ENCODE data around the gene PLK5.
"Not testable (repeated sequence)": the region's sequence is repeated elsewhere in the genome, so short reads cannot be mapped to it uniquely, and the experiment has no call there.

Gene PLK5, protein sequence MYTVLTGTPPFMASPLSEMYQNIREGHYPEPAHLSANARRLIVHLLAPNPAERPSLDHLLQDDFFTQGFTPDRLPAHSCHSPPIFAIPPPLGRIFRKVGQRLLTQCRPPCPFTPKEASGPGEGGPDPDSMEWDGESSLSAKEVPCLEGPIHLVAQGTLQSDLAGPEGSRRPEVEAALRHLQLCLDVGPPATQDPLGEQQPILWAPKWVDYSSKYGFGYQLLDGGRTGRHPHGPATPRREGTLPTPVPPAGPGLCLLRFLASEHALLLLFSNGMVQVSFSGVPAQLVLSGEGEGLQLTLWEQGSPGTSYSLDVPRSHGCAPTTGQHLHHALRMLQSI

DNA sequence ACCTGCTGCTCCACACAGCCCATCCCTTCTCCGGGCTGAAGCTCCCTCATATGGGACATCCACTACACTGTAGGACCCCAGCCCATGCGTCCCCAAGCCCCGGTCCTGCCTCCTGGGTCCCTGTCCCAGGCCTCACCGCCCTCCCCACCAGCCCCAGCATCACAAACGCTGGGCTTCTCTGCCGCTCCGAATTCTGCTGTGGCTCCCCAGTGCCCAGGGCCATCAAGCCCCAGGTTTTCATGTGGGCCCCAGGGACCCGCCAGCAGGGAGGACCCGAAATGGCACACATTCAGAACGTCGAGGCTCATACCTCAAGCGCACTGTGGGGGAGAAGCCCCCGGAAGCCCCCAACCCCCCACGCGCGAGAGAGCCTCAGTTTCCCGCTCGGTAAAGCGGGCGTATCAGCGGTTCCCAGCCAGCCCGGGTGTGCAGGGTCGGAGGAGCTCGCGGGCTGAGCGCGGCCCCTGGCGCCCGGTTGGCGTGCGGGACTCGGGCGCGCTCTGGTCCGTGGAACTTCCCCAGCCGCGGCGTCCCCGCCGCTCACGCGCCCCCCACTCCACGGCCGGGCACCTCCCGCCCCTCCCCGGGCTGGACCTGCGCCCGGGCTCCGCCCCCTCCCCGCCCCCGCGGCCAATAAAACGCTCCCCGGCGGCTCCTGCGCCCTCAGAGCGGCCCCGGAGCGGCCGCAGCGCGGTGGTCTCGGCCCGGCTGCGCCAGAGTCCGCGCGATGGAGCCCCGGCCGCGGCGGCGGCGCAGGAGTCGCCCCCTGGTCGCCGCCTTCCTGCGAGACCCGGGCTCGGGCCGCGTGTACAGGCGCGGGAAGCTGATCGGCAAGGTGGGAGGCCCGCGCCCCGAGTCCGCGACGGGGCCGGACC, at the start of gene PLK5:
Gene PLK5, plus strand, starts transcription at position 666 of the 875 bp plus-strand sequence. CDS start 2,920 bp downstream, outside the sequence.
- H4K20me1 ChIP-seq (ENCODE audit: insufficient read depth, low read length) = no peaks in the 10 kb centered on the region
- TF ChIP-seq EZH2 (IDR thresholded peaks at IDR 0.05; ENCODE audit: borderline replicate concordance, low read length) = no peak
- TF ChIP-seq, protein P1, sequence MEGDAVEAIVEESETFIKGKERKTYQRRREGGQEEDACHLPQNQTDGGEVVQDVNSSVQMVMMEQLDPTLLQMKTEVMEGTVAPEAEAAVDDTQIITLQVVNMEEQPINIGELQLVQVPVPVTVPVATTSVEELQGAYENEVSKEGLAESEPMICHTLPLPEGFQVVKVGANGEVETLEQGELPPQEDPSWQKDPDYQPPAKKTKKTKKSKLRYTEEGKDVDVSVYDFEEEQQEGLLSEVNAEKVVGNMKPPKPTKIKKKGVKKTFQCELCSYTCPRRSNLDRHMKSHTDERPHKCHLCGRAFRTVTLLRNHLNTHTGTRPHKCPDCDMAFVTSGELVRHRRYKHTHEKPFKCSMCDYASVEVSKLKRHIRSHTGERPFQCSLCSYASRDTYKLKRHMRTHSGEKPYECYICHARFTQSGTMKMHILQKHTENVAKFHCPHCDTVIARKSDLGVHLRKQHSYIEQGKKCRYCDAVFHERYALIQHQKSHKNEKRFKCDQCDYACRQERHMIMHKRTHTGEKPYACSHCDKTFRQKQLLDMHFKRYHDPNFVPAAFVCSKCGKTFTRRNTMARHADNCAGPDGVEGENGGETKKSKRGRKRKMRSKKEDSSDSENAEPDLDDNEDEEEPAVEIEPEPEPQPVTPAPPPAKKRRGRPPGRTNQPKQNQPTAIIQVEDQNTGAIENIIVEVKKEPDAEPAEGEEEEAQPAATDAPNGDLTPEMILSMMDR (IDR thresholded peaks at IDR 0.05; ENCODE audit: low read length) = no peak
- H3K4me3 ChIP-seq (ENCODE audit: low read depth, low read length, poor library complexity, severe bottlenecking) = no peak within 1 kb of the TSS
- no peak within 1 kb of the TSS for H3K9ac ChIP-seq (ENCODE audit: low read length)
- H3K9me2 ChIP-seq (ENCODE audit: low read depth, low read length) = no peaks in the 10 kb centered on the region
- no peaks in the 10 kb centered on the region for H3F3A ChIP-seq (ENCODE audit: insufficient read depth, low read length)
- H3K79me2 ChIP-seq (ENCODE audit: insufficient read depth, low read length) = no peaks in the 10 kb centered on the region
- H3K36me3 ChIP-seq (ENCODE audit: insufficient read depth, low read length) = no peaks in the 10 kb centered on the region
- H3K27me3 ChIP-seq (ENCODE audit: insufficient read depth, low read length) = no peaks in the 10 kb centered on the region; the same call in 1 of the 2 replicates
- H3K4me1 ChIP-seq (ENCODE audit: insufficient read depth, low read length, severe bottlenecking) = no peaks in the 10 kb centered on the region
- H3K4me2 ChIP-seq (ENCODE audit: low read length) = no peak within 1 kb of the TSS
- no peaks in the 10 kb centered on the region for H3K9me3 ChIP-seq (ENCODE audit: low read length)
- H2AFZ ChIP-seq (ENCODE audit: low read length) = no peak within 1 kb of the TSS
- H3K27ac ChIP-seq (ENCODE audit: low read depth, low read length, poor library complexity, severe bottlenecking) = no peak within 1 kb of the TSS

DNA sequence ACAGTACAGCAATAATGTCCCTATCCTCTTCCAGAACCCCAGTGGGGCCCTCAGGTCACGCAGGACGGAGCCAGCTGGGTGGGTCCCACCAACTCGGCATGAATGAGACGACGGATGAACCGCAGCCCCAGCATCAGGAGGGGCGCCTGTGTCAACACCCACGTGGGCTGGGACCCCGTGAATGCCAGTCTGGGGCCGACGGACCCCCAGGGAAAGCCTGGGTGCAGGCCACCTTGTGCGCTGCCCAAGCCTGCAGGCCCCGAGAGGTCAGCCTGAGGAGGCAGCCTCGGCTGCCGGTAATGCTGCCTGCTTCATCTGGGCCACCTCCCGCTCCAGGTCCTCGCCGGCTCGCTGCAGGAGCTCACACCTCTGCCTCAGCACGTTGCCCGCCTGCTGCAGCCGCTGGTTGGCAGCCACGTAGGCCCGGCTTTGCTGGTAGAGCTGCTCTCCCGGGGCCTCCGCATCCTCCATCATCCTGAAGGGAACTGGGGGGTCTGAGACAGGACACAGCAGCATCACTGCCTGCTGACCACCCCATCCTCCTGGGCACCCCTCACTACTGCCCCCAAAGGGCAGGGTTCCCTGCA, 49.0 kb upstream of the PLK5 start:
- peaks cover 18% of the 10 kb centered on the region for H3K36me3 ChIP-seq (ENCODE audit: insufficient read depth, low read length)
- H2AFZ ChIP-seq (ENCODE audit: low read length) = no peak overlapping the region
- peaks cover 18% of the 10 kb centered on the region; the same call in 1 of the 2 replicates for H3K27me3 ChIP-seq (ENCODE audit: insufficient read depth, low read length)
- H3F3A ChIP-seq (ENCODE audit: insufficient read depth, low read length) = no peaks in the 10 kb centered on the region
- H3K4me1 ChIP-seq (ENCODE audit: insufficient read depth, low read length, severe bottlenecking) = peaks cover 26% of the 10 kb centered on the region
- H3K9me3 ChIP-seq (ENCODE audit: low read length) = no peaks in the 10 kb centered on the region
- H3K9me2 ChIP-seq (ENCODE audit: low read depth, low read length) = no peaks in the 10 kb centered on the region
- no peaks in the 10 kb centered on the region for H3K79me2 ChIP-seq (ENCODE audit: insufficient read depth, low read length)
- no peak overlapping the region for H3K4me3 ChIP-seq (ENCODE audit: low read depth, low read length, poor library complexity, severe bottlenecking)
- no peak overlapping the region for H3K4me2 ChIP-seq (ENCODE audit: low read length)
- TF ChIP-seq EZH2 (IDR thresholded peaks at IDR 0.05; ENCODE audit: borderline replicate concordance, low read length) = no peak
- TF ChIP-seq, protein P1 (IDR thresholded peaks at IDR 0.05; ENCODE audit: low read length) = no peak
- H3K9ac ChIP-seq (ENCODE audit: low read length) = no peak overlapping the region
- no peaks in the 10 kb centered on the region for H4K20me1 ChIP-seq (ENCODE audit: insufficient read depth, low read length)
- no peak overlapping the region for H3K27ac ChIP-seq (ENCODE audit: low read depth, low read length, poor library complexity, severe bottlenecking)

DNA sequence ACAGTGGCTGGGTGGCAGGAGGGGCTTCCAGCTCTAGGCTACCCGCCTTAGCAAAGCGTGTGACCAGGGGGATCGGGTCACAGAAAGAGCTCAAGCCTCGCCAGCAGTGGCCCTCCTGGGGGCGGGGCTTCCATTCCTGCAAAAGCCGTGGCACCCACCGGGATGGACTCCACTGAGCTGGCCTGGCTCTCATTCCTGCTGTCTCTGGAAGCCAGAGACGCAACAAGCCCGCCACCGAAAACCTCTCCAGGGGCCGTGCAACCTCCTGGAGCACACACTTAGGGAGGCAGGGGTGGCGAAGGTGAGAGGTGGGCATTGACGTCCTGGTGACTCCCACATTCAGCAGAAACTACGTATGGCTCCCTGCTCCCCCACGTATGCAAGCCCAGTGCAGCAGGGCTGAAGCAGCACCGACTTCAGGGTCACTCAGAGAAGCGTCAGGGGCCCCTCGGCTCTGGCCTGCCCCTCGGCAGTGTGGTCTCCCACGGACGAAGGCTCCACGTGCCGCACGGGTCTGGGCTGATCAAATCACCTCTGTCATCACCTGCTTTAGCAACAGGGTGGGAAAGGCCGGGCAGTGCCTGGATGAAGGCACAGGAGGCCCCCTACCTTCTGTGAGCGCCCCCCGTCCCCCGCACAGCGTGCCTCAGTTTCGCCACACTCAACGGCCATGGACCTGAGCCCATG, 48.0 kb upstream of the PLK5 start:
- Histone ChIP-seq H3K79me2 (ENCODE audit: insufficient read depth, low read length) (no peaks in the 10 kb centered on the region), H4K20me1 (ENCODE audit: insufficient read depth, low read length) (no peaks in the 10 kb centered on the region), H3K27ac (ENCODE audit: low read depth, low read length, poor library complexity, severe bottlenecking) (no peak overlapping the region), H3K4me2 (ENCODE audit: low read length) (no peak overlapping the region), H3K9me2 (ENCODE audit: low read depth, low read length) (no peaks in the 10 kb centered on the region), H3K27me3 (ENCODE audit: insufficient read depth, low read length) (peaks cover 18% of the 10 kb centered on the region; the same call in 1 of the 2 replicates), H3K9ac (ENCODE audit: low read length) (no peak overlapping the region), H3K4me3 (ENCODE audit: low read depth, low read length, poor library complexity, severe bottlenecking) (no peak overlapping the region), H3F3A (ENCODE audit: insufficient read depth, low read length) (no peaks in the 10 kb centered on the region), H2AFZ (ENCODE audit: low read length) (no peak overlapping the region), H3K36me3 (ENCODE audit: insufficient read depth, low read length) (peaks cover 18% of the 10 kb centered on the region), H3K9me3 (ENCODE audit: low read length) (no peaks in the 10 kb centered on the region), H3K4me1 (ENCODE audit: insufficient read depth, low read length, severe bottlenecking) (peaks cover 19% of the 10 kb centered on the region)
- TF ChIP-seq EZH2 (IDR thresholded peaks at IDR 0.05; ENCODE audit: borderline replicate concordance, low read length) = no peak
- TF ChIP-seq, protein P1 (IDR thresholded peaks at IDR 0.05; ENCODE audit: low read length) = no peak

DNA sequence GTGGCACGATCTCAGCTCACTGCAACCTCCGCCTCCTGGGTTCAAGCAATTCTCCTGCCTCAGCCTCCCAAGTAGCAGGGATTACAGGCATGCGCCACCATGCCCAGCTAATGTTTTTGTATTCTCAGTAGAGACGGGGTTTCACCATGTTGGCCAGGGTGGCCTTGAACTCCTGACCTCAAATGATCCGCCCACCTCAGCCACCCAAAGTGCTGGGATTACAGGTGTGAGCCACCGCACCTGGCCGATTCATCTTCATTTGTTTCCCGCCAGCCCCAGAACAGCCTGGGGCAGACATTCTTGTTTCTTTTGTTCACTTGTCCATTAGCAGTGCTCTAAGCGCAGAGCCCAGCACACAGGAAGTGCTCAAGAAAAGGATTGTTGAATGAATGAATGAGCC, 46.8 kb upstream of the PLK5 start:
- H3K4me2 ChIP-seq (ENCODE audit: low read length) = not testable (repeated sequence)

More for the DNA sequence above, 46.8 kb upstream of the PLK5 start:
- H3K79me2 ChIP-seq (ENCODE audit: insufficient read depth, low read length); H3K4me3 ChIP-seq (ENCODE audit: low read depth, low read length, poor library complexity, severe bottlenecking); H2AFZ ChIP-seq (ENCODE audit: low read length); H3K9ac ChIP-seq (ENCODE audit: low read length); H4K20me1 ChIP-seq (ENCODE audit: insufficient read depth, low read length); H3K9me2 ChIP-seq (ENCODE audit: low read depth, low read length); H3K27ac ChIP-seq (ENCODE audit: low read depth, low read length, poor library complexity, severe bottlenecking); H3K9me3 ChIP-seq (ENCODE audit: low read length); H3F3A ChIP-seq (ENCODE audit: insufficient read depth, low read length): not testable (repeated sequence)
- H3K4me1 ChIP-seq (ENCODE audit: insufficient read depth, low read length, severe bottlenecking) = peaks cover 14% of the 10 kb centered on the region
- peaks cover 18% of the 10 kb centered on the region for H3K36me3 ChIP-seq (ENCODE audit: insufficient read depth, low read length)
- H3K27me3 ChIP-seq (ENCODE audit: insufficient read depth, low read length) = peaks cover 13% of the 10 kb centered on the region; the same call in 1 of the 2 replicates

All from OCI-LY1 (cell line).